OCI-LY3 (cell line): Measurements from ENCODE around the gene NOVA2.

ENCODE experiments used
- CTCF ChIP-seq: fragments of 200-600, 300-600 bp; sonication (generic); IDR thresholded peaks from 2 replicates; pipeline ENCODE4 v1.5.1; 2014; ENCODE audit warnings: antibody characterized with exemption, low read length, low read depth
- EZH2phosphoT487 ChIP-seq: fragments of 200-600 bp; shearing (Covaris generic); IDR thresholded peaks from 2 replicates; pipeline ENCODE4 v1.6.1; 2018; ENCODE audit warnings: antibody characterized with exemption, mixed run types, low read depth

DNA sequence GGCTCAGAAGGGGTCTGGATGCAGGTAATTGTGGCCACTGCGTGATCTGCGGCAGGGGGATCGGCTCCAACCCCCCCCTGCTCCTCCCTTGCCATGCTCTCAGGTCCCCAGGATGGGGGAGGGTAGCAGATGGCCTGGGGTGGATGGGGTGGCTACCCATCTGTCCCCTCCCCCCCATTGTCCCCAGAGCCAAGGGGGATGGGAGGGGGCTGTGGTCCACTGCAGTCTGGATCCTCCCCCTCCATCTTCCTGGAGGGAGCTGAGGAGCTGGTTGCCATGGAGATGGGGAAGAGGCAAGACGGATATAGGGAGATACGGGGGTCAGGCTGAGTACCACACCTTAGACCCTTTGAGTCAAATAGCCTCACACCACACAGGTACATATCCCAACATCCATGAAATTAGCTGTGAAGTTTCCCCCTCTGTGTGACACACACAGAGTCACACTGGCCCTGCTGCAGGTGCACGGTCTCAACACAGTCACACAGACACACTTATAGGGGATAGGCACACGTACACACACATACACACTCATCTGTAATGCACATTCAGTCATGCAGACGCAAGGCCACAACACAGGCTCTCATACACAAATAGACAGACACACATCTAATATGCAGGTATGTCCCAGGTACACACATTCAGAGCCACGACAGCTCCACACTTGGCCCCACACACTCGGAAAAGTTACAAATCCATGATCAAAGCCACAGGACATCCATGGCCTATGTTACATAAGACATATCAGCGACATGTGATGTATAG, 1.8 kb upstream of the NOVA2 start:
- no peak for TF ChIP-seq CTCF
- no peak for TF ChIP-seq EZH2phosphoT487
